Measurements from ENCODE around the gene ZNF860.
A peak's percentile ranks its signal among the peaks of the same experiment; 100 is the strongest.

Gene ZNF860

GRCh38 chr3:31957106-31957505 lies 24.4 kb upstream of the ZNF860 start:
- no peak overlapping the region for H3K27ac Mint-ChIP-seq
- H3K4me1 Mint-ChIP-seq = peaks cover 43% of the 10 kb centered on the region
- peaks cover 34% of the 10 kb centered on the region for H3K9me3 Mint-ChIP-seq
- H3K36me3 Mint-ChIP-seq (ENCODE audit: low read depth) = peaks cover 41% of the 10 kb centered on the region
- no peak overlapping the region for H3K4me3 Mint-ChIP-seq
- no peak for DNase-seq
- peaks cover 3% of the 10 kb centered on the region for H3K27me3 Mint-ChIP-seq (ENCODE audit: low read depth, poor library complexity)
- TF ChIP-seq, protein P1, sequence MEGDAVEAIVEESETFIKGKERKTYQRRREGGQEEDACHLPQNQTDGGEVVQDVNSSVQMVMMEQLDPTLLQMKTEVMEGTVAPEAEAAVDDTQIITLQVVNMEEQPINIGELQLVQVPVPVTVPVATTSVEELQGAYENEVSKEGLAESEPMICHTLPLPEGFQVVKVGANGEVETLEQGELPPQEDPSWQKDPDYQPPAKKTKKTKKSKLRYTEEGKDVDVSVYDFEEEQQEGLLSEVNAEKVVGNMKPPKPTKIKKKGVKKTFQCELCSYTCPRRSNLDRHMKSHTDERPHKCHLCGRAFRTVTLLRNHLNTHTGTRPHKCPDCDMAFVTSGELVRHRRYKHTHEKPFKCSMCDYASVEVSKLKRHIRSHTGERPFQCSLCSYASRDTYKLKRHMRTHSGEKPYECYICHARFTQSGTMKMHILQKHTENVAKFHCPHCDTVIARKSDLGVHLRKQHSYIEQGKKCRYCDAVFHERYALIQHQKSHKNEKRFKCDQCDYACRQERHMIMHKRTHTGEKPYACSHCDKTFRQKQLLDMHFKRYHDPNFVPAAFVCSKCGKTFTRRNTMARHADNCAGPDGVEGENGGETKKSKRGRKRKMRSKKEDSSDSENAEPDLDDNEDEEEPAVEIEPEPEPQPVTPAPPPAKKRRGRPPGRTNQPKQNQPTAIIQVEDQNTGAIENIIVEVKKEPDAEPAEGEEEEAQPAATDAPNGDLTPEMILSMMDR (IDR thresholded peaks at IDR 0.05) = no peak

DNA sequence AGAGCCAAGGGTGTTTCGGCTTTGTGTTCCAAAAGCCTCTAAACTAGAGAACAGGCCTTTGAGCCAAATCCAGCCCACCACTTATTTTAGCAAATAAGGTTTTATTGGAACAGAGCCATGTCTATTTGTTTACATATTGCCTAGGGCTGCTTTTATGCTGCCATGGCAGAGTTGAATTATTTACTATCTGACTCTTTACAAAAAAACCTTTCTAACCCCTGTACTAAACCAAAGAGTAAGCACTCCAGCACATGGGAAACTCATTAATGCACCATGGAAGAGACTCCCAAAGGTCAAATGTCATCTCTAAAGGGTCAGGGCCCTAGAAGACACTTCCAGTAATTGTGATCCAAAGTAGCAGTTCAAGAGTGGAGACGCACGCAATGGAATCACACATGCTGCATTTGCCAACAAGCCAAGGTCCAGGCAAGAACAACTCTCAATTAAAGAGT lies 22.8 kb upstream of the ZNF860 start:
- TF ChIP-seq, protein P1 (IDR thresholded peaks at IDR 0.05) = no peak
- peak overlapping the region; percentile 38 for H3K4me3 Mint-ChIP-seq
- H3K27ac Mint-ChIP-seq = peak overlapping the region; percentile 96
- peaks cover 33% of the 10 kb centered on the region for H3K36me3 Mint-ChIP-seq (ENCODE audit: low read depth)
- no peak for DNase-seq
- H3K4me1 Mint-ChIP-seq = peaks cover 39% of the 10 kb centered on the region
- no peaks in the 10 kb centered on the region for H3K27me3 Mint-ChIP-seq (ENCODE audit: low read depth, poor library complexity)
- H3K9me3 Mint-ChIP-seq = peaks cover 31% of the 10 kb centered on the region

GRCh38 chr3:31959251-31959650 lies 22.3 kb upstream of the ZNF860 start:
- DNase-seq = no peak
- Mint-ChIP-seq H3K4me3 (peak overlapping the region; percentile 38), H3K27me3 (ENCODE audit: low read depth, poor library complexity) (no peaks in the 10 kb centered on the region), H3K9me3 (peaks cover 29% of the 10 kb centered on the region), H3K4me1 (peaks cover 39% of the 10 kb centered on the region), H3K36me3 (ENCODE audit: low read depth) (peaks cover 29% of the 10 kb centered on the region), H3K27ac (peak overlapping the region; percentile 96)
- TF ChIP-seq, protein P1 (IDR thresholded peaks at IDR 0.05) = no peak

- Mint-ChIP-seq H3K27me3 (ENCODE audit: low read depth, poor library complexity) (no peaks in the 10 kb centered on the region), H3K4me1 (peaks cover 39% of the 10 kb centered on the region), H3K4me3 (peak overlapping the region; percentile 63), H3K9me3 (peaks cover 20% of the 10 kb centered on the region), H3K36me3 (ENCODE audit: low read depth) (peaks cover 20% of the 10 kb centered on the region), H3K27ac (peak overlapping the region; percentile 96)
- DNase-seq = no peak
- TF ChIP-seq, protein P1 (IDR thresholded peaks at IDR 0.05) = no peak
These were observed 21.4 kb upstream of the ZNF860 start for GRCh38 chr3:31959951-31960792.

DNA sequence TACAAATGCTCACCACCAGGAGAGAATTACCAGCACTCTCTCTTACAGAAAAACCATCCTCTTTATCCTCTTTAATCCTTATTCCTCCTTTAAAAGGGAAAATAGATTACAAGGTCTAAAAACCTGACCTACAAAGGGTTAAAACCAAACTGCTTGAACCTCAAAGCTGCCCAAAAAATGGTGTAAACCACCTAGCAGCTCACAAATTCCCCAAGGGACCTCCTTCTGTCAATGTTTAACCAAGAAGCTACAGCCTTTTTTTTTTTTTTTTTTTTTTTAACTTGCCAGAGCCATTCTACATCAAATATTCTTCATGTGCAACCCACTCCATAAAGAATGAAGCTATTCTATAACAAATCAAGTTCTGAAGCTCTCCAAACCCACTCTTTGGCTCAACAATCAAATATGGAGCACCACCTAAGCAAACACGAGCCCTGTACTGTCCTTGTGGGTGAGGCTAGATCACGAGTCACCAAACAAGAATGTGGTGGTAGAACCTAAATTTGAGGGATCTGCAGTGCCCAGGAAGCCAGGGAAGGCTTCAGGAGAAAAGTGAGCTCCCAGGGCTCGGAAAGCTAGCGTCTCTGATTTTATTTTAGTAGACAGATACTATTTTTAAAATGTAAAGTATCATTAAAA lies 20.6 kb upstream of the ZNF860 start:
- DNase-seq = no peak
- Mint-ChIP-seq H3K4me1 (peaks cover 39% of the 10 kb centered on the region), H3K4me3 (peak overlapping the region; percentile 6), H3K27me3 (ENCODE audit: low read depth, poor library complexity) (no peaks in the 10 kb centered on the region), H3K27ac (peak overlapping the region; percentile 96), H3K9me3 (peaks cover 13% of the 10 kb centered on the region), H3K36me3 (ENCODE audit: low read depth) (peaks cover 13% of the 10 kb centered on the region)
- TF ChIP-seq, protein P1 (IDR thresholded peaks at IDR 0.05) = no peak

Measured in nephron progenitor cell (in vitro differentiated cells).